Measurements from ENCODE around the gene PKHD1. TPM values are rescaled to one million over a fixed set of nuclear protein-coding genes. Genes with fewer than 3 reads are reported as not detected.

PKHD1 gene
- total and polyA plus RNA-seq, 2 donors (not counting 1 experiment from before 2014, with no cell fraction given): not detected

DNA sequence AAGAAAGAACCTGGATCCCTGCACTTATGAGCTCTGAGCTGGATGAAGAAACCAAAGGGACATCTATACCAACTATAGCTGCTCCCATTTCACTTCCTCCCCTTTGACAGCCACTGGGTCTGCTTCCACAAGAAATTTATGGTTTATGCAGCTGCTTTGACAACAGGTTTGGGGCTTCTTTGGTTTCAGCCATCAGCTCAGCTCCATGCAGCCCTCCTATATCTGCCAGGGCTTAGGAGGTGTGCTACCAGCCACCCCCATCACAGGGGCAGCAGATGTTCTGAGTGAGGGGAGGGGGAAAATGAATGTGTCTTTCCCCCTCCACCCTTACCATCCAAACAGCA, 29.2 kb upstream of the PKHD1 start:
- no peak for TF ChIP-seq EZH2 (IDR thresholded peaks at IDR 0.05; ENCODE audit: borderline replicate concordance, insufficient read depth, low read depth, low read length, poor library complexity, severe bottlenecking)
- TF ChIP-seq, protein P1, sequence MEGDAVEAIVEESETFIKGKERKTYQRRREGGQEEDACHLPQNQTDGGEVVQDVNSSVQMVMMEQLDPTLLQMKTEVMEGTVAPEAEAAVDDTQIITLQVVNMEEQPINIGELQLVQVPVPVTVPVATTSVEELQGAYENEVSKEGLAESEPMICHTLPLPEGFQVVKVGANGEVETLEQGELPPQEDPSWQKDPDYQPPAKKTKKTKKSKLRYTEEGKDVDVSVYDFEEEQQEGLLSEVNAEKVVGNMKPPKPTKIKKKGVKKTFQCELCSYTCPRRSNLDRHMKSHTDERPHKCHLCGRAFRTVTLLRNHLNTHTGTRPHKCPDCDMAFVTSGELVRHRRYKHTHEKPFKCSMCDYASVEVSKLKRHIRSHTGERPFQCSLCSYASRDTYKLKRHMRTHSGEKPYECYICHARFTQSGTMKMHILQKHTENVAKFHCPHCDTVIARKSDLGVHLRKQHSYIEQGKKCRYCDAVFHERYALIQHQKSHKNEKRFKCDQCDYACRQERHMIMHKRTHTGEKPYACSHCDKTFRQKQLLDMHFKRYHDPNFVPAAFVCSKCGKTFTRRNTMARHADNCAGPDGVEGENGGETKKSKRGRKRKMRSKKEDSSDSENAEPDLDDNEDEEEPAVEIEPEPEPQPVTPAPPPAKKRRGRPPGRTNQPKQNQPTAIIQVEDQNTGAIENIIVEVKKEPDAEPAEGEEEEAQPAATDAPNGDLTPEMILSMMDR (IDR thresholded peaks at IDR 0.05): no peak
- Histone ChIP-seq H4K20me1 (ENCODE audit: control insufficient read depth, insufficient read depth, low read length, poor library complexity, severe bottlenecking) (no peaks in the 10 kb centered on the region), H3K79me2 (ENCODE audit: control insufficient read depth, insufficient read depth, low read length) (no peaks in the 10 kb centered on the region), H3K9me3 (ENCODE audit: control extremely low read depth in 1 of 3, control insufficient read depth in 2 of 3, insufficient read depth in 1 of 3, low read length in 2 of 3) (peaks cover 0 to 4% (median 3%) of the 10 kb centered on the region in 3 donors), H3K36me3 (replicated peaks in 1 of 2; ENCODE audit: control extremely low read depth in 1 of 2, control insufficient read depth in 1 of 2, extremely low read depth in 1 of 2, insufficient read depth in 2 of 2, low read length in 1 of 2) (no peaks in the 10 kb centered on the region), H3K9ac (ENCODE audit: low read length) (no peak overlapping the region), H3K27ac (ENCODE audit: low read length in 2 of 2) (no peak overlapping the region), H3K4me2 (replicated peaks; ENCODE audit: low read depth, low read length, poor library complexity, severe bottlenecking) (no peak overlapping the region), H2AFZ (ENCODE audit: insufficient read depth, low read depth, low read length, poor library complexity, severe bottlenecking) (no peak overlapping the region), H3K4me3 (ENCODE audit: control extremely low read depth in 1 of 5, extremely low read depth in 1 of 5, insufficient read depth in 1 of 5, low read depth in 2 of 5, low read length in 4 of 5) (no peak overlapping the region), H3K27me3 (replicated peaks in 1 of 4; ENCODE audit: control extremely low read depth in 1 of 4, control insufficient read depth in 3 of 4, insufficient read depth in 4 of 4, low read length in 3 of 4) (no peaks in the 10 kb centered on the region), H3K4me1 (ENCODE audit: control insufficient read depth in 2 of 2, insufficient read depth in 2 of 2, low read length in 2 of 2) (no peaks in the 10 kb centered on the region)
- Mint-ChIP-seq H3K27ac (no peak overlapping the region), H3K27me3 (peaks cover 18% of the 10 kb centered on the region), H3K4me3 (no peak overlapping the region), H3K9me3 (ENCODE audit: insufficient read depth) (peaks cover 2% of the 10 kb centered on the region), H3K4me1 (no peaks in the 10 kb centered on the region)
- DNase-seq (no peak), ATAC-seq (ENCODE audit: low read depth) (no peak)
- intact Hi-C loops (cut with micrococcal nuclease): no loop called here
- ChIA-PET POLR2A (no interaction called here), CTCF (no interaction called here)

DNA sequence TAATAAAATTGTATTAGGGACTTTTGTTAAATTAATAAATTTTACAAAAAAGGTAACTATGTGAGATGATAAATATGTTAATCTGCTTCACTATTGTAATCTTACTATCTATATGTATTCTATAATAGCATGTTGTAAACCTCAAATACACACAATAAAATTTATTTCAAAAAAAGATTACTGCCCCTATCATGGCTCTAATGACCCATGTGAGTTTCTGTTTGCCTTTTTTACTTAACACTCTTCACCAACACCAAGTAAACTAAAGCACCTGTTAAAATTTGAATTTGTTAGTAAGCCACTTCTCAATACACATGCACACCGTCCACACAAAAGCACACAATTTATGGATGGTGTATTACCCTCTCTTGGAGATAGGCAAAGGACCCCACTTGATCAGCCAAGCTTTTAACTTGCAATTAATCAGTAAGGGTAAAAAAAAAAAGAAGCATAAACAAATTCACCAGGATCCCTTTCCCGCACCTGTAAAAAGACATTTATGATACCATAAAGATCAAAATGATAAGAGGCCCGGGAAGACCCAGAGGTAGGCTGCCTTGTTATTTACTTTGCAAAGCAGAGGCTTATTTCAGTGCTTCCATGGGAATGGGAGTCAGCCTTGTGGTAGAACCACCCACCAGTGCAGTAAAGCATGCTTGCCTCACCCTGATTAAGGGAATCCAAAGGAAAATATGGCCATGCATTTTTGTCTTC, 28.6 kb upstream of the PKHD1 start:
- Mint-ChIP-seq H3K27me3 (peaks cover 18% of the 10 kb centered on the region), H3K4me1 (no peaks in the 10 kb centered on the region), H3K27ac (no peak overlapping the region), H3K9me3 (ENCODE audit: insufficient read depth) (peaks cover 2% of the 10 kb centered on the region), H3K4me3 (no peak overlapping the region)
- ChIA-PET CTCF (no interaction called here), POLR2A (no interaction called here)
- DNase-seq (no peak), ATAC-seq (ENCODE audit: low read depth) (no peak)
- H3K79me2 ChIP-seq (ENCODE audit: control insufficient read depth, insufficient read depth, low read length): no peaks in the 10 kb centered on the region
- H3K36me3 ChIP-seq (replicated peaks in 1 of 2; ENCODE audit: control extremely low read depth in 1 of 2, control insufficient read depth in 1 of 2, extremely low read depth in 1 of 2, insufficient read depth in 2 of 2, low read length in 1 of 2): no peaks in the 10 kb centered on the region
- H3K4me3 ChIP-seq (ENCODE audit: control extremely low read depth in 1 of 5, extremely low read depth in 1 of 5, insufficient read depth in 1 of 5, low read depth in 2 of 5, low read length in 4 of 5): no peak overlapping the region
- TF ChIP-seq, protein P1 (IDR thresholded peaks at IDR 0.05): no peak
- no peak for TF ChIP-seq EZH2 (IDR thresholded peaks at IDR 0.05; ENCODE audit: borderline replicate concordance, insufficient read depth, low read depth, low read length, poor library complexity, severe bottlenecking)
- H2AFZ ChIP-seq (ENCODE audit: insufficient read depth, low read depth, low read length, poor library complexity, severe bottlenecking): no peak overlapping the region
- intact Hi-C loops (cut with micrococcal nuclease): no loop called here
- H3K27me3 ChIP-seq (replicated peaks in 1 of 4; ENCODE audit: control extremely low read depth in 1 of 4, control insufficient read depth in 3 of 4, insufficient read depth in 4 of 4, low read length in 3 of 4): no peaks in the 10 kb centered on the region
- no peak overlapping the region for H3K4me2 ChIP-seq (replicated peaks; ENCODE audit: low read depth, low read length, poor library complexity, severe bottlenecking)
- peaks cover 0 to 7% (median 3%) of the 10 kb centered on the region in 3 donors for H3K9me3 ChIP-seq (ENCODE audit: control extremely low read depth in 1 of 3, control insufficient read depth in 2 of 3, insufficient read depth in 1 of 3, low read length in 2 of 3)
- no CpG with 5 or more reads among the region's 3 CpGs for WGBS (ENCODE audit: insufficient coverage)
- no peaks in the 10 kb centered on the region for H3K4me1 ChIP-seq (ENCODE audit: control insufficient read depth in 2 of 2, insufficient read depth in 2 of 2, low read length in 2 of 2)
- no peak overlapping the region for H3K9ac ChIP-seq (ENCODE audit: low read length)
- no peaks in the 10 kb centered on the region for H4K20me1 ChIP-seq (ENCODE audit: control insufficient read depth, insufficient read depth, low read length, poor library complexity, severe bottlenecking)
- no peak overlapping the region for H3K27ac ChIP-seq (ENCODE audit: low read length in 2 of 2)

All from B cell (primary cell).